Progenitor cell of endocrine pancreas (in vitro differentiated cells): ENCODE measurements around the gene TTC27. TPM values are rescaled to one million over a fixed set of nuclear protein-coding genes. Genes with fewer than 3 reads are reported as not detected.

Source experiments
- DNase-seq: peaks from one replicate; pipeline ENCODE4 v3.0.0; 2021; ENCODE audit warnings: low spot score; ENCODE audit not compliant: unreplicated experiment
- H3K27ac Mint-ChIP-seq: 2 replicates; pipeline ENCODE4 v1.8.0; 2021; ENCODE audit warnings: mild to moderate bottlenecking, moderate library complexity, mixed read lengths
- H3K27me3 Mint-ChIP-seq: 2 replicates; pipeline ENCODE4 v1.8.0; 2021; ENCODE audit warnings: mixed read lengths
- H3K36me3 Mint-ChIP-seq: 2 replicates; pipeline ENCODE4 v1.8.0; 2022; ENCODE audit warnings: mixed read lengths; ENCODE audit not compliant: insufficient read depth
- H3K4me1 Mint-ChIP-seq: 2 replicates; pipeline ENCODE4 v1.8.0; 2021; ENCODE audit warnings: low read depth, mixed read lengths
- H3K4me3 Mint-ChIP-seq: 2 replicates; pipeline ENCODE4 v1.8.0; 2021; ENCODE audit warnings: low read depth, mild to moderate bottlenecking, moderate library complexity, mixed read lengths
- H3K9me3 Mint-ChIP-seq: 2 replicates; pipeline ENCODE4 v1.8.0; 2021; ENCODE audit warnings: low read depth, mixed read lengths
- CTCF ChIP-seq: fragments of 200-600 bp; sonication (generic); IDR thresholded peaks from one replicate; pipeline ENCODE4 v1.5.0; 2021; ENCODE audit warnings: antibody characterized with exemption, mild to moderate bottlenecking; ENCODE audit not compliant: unreplicated experiment
- total RNA-seq: library from RNA; stranded (reverse); gene quantifications from 2 replicates; pipeline ENCODE4 v1.2.1, GENCODE V29; 2021

The TTC27 gene
- total RNA-seq, 1 donor from 2014 or later = 20.5 TPM

DNA sequence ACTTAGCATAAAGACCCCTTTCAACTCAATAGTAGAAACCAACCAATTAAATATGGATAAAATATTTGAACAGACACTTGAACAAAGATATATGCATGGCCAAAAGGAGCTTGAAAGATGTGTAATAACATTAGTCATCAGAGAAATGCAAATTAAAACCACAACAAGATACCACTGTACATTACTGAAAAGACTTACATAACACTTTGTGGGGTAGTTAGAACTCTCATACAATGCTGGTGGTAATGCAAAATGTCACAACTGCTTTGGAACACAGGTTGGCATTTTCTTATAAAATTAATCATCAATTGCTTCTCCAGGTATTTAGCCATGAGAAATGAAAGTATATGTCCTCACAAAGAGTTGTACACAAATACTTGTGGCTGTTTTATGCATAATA is 60.7 kb downstream of the TTC27 start:
- no peak for DNase-seq
- no peak overlapping the region for H3K27ac Mint-ChIP-seq
- no peak overlapping the region for H3K4me3 Mint-ChIP-seq
- H3K27me3 Mint-ChIP-seq = no peaks in the 10 kb centered on the region
- H3K9me3 Mint-ChIP-seq = no peaks in the 10 kb centered on the region
- H3K4me1 Mint-ChIP-seq = no peaks in the 10 kb centered on the region
- no peak for TF ChIP-seq CTCF
- H3K36me3 Mint-ChIP-seq = no peaks in the 10 kb centered on the region

DNA sequence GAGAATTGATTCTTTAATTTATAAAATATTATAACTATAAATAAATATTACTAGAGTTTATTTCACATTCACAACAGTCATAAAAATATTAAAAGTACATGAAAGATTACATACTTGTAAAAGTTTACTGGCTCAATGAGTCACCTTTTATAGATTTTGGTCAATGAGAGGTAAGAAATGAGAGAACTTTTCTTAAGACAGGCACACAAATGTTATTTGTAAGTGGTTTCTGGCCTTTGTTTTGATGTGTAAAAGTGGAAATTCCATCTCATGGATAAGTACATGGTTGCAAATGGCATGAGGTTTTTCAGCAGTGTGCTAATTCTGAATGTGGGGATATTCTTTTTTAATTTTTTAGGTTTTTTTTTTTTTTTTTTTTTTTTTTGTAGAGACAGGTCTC is 63.8 kb downstream of the TTC27 start:
- no peaks in the 10 kb centered on the region for H3K27me3 Mint-ChIP-seq
- no peaks in the 10 kb centered on the region for H3K36me3 Mint-ChIP-seq
- no peak overlapping the region for H3K4me3 Mint-ChIP-seq
- DNase-seq = no peak
- H3K9me3 Mint-ChIP-seq = no peaks in the 10 kb centered on the region
- no peak overlapping the region for H3K27ac Mint-ChIP-seq
- no peaks in the 10 kb centered on the region for H3K4me1 Mint-ChIP-seq
- TF ChIP-seq CTCF = no peak

DNA sequence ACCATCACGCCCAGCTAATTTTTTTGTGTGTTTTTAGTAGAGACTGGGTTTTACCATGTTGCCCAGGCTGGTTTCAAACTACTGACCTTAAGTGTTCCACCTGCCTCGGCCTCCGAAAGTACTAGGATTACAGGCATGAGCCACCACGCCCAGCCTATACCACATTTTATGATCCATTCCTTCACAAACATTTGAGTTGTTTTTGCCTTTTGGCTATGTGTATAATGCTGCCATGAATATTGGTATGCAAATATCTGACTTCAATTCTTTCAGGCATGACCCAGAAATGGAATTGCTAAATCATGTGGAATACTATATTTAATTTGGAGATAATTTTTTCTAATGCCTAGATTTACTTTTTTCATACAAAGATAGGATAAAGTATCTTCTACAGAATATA is 68.6 kb downstream of the TTC27 start:
- DNase-seq = no peak
- H3K36me3 Mint-ChIP-seq = no peaks in the 10 kb centered on the region
- H3K27ac Mint-ChIP-seq = no peak overlapping the region
- no peaks in the 10 kb centered on the region for H3K27me3 Mint-ChIP-seq
- H3K4me3 Mint-ChIP-seq = no peak overlapping the region
- H3K9me3 Mint-ChIP-seq = no peaks in the 10 kb centered on the region
- no peak for TF ChIP-seq CTCF
- no peaks in the 10 kb centered on the region for H3K4me1 Mint-ChIP-seq

- DNase-seq = no peak
- Mint-ChIP-seq H3K27ac (no peak overlapping the region), H3K36me3 (no peaks in the 10 kb centered on the region), H3K4me1 (no peaks in the 10 kb centered on the region), H3K4me3 (no peak overlapping the region), H3K9me3 (no peaks in the 10 kb centered on the region), H3K27me3 (no peaks in the 10 kb centered on the region)
- no peak for TF ChIP-seq CTCF
Measured at GRCh38 chr2:32697156-32697555, 69.3 kb downstream of the TTC27 start.

- H3K27me3 Mint-ChIP-seq = no peaks in the 10 kb centered on the region
- peaks cover 3% of the 10 kb centered on the region for H3K36me3 Mint-ChIP-seq
Measured at GRCh38 chr2:32699151-32699550, 71.3 kb downstream of the TTC27 start.

More at GRCh38 chr2:32699151-32699550, 71.3 kb downstream of the TTC27 start:
- no peaks in the 10 kb centered on the region for H3K4me1 Mint-ChIP-seq
- no peak overlapping the region for H3K4me3 Mint-ChIP-seq
- no peak for DNase-seq
- no peak overlapping the region for H3K27ac Mint-ChIP-seq
- no peak for TF ChIP-seq CTCF
- no peaks in the 10 kb centered on the region for H3K9me3 Mint-ChIP-seq
